Fibroblast of peridontal ligament (primary cell): Measurements from ENCODE around the gene SAG.
"Not testable (repeated sequence)": the region's sequence is repeated elsewhere in the genome, so short reads cannot be mapped to it uniquely, and the experiment has no call there.

ENCODE experiments used
- DNase-seq: peaks from one replicate; pipeline ENCODE4 v3.0.0-alpha.2; 2010; ENCODE audit errors: extremely low read depth

The SAG gene

GRCh38 chr2:233355916-233356315 is 48.3 kb downstream of the SAG start:
- DNase-seq: no peak

- no peak for DNase-seq
These were observed 49.1 kb downstream of the SAG start for GRCh38 chr2:233356546-233357308.

GRCh38 chr2:233358335-233358734 is 50.7 kb downstream of the SAG start:
- peak; percentile 42 for DNase-seq

GRCh38 chr2:233358947-233359346 is 51.3 kb downstream of the SAG start:
- no peak for DNase-seq

GRCh38 chr2:233359823-233360222 is 52.2 kb downstream of the SAG start:
- no peak for DNase-seq

- DNase-seq: no peak
These were observed 53.2 kb downstream of the SAG start for GRCh38 chr2:233360771-233361176.

GRCh38 chr2:233361297-233361696 is 53.7 kb downstream of the SAG start:
- no peak for DNase-seq

GRCh38 chr2:233362742-233363141 is 55.1 kb downstream of the SAG start:
- DNase-seq: no peak

- DNase-seq: no peak
These were observed 56.2 kb downstream of the SAG start for GRCh38 chr2:233363744-233364235.

GRCh38 chr2:233365861-233366520 is 58.4 kb downstream of the SAG start:
- no peak for DNase-seq

GRCh38 chr2:233367586-233367985 is 60.0 kb downstream of the SAG start:
- DNase-seq: no peak

- DNase-seq: no peak
These were observed 61.1 kb downstream of the SAG start for GRCh38 chr2:233368756-233369155.

GRCh38 chr2:233369462-233369861 is 61.8 kb downstream of the SAG start:
- no peak for DNase-seq

- DNase-seq: no peak
These were observed 62.5 kb downstream of the SAG start for GRCh38 chr2:233369897-233370685.

- no peak for DNase-seq
These were observed 64.0 kb downstream of the SAG start for GRCh38 chr2:233371641-233372040.

- no peak for DNase-seq
These were observed 65.2 kb downstream of the SAG start for GRCh38 chr2:233372855-233373254.

- no peak for DNase-seq
These were observed 65.7 kb downstream of the SAG start for GRCh38 chr2:233373316-233373715.

- not testable (repeated sequence) for DNase-seq
These were observed 67.2 kb downstream of the SAG start for GRCh38 chr2:233374776-233375175.

GRCh38 chr2:233375490-233376314 is 68.1 kb downstream of the SAG start:
- DNase-seq: no peak

- DNase-seq: no peak
These were observed 71.4 kb downstream of the SAG start for GRCh38 chr2:233379034-233379433.

GRCh38 chr2:233379441-233379840 is 71.8 kb downstream of the SAG start:
- DNase-seq: no peak
